ENCODE measurements around the gene RSPH6A. TPM values are rescaled to one million over a fixed set of nuclear protein-coding genes. Genes with fewer than 3 reads are reported as not detected.
A peak's percentile ranks its signal among the peaks of the same experiment; 100 is the strongest.
"Not testable (repeated sequence)": the region's sequence is repeated elsewhere in the genome, so short reads cannot be mapped to it uniquely, and the experiment has no call there.

Gene RSPH6A
- total and polyA plus RNA-seq, 2 donors = not detected

DNA sequence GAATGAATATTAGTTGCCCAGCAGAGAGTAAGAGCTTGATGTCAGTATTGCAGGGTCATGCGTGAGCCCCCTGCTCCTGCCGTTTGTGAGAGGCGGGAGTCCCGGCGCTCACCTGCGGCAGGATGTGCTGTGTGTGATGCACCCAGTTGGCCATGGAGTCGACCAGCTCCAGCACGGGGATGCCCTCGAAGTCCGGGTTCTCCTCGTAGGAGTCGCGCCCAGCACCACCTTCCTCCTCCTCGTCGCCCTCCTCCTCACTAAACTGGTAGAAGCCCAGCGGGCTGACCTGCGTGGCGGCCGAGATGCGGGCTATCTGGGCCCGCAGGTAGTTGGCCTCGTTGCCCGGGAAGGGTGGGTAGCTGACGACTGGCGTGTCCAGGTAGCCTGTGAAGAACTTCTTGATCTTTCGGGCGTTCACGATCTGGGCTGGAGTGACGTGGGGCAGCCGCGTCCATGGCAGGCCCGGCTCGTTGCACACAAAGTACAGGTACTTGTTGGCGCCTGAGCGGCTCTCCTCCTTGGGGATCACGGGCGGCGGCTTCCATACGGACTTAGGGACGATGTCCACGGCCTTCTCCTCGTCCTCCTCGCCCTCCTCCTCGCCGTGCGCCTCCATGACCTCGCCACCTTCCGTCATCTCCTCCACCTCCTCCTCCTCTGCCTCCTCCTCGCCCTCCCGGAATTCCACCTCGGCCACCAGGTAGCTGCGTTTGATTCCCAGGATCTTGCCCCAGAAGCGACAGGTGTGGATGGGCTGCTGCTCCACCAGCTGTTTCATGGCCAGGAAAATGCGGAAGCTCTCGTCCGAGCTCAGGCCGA, 10.8 kb downstream of the RSPH6A start:
- DNase-seq (ENCODE audit: extremely low spot score) = no peak
- Histone ChIP-seq H3K4me3 (ENCODE audit: low read depth, low read length) (no peak overlapping the region), H3K36me3 (ENCODE audit: insufficient read depth) (no peaks in the 10 kb centered on the region), H3K4me1 (ENCODE audit: insufficient read depth) (no peaks in the 10 kb centered on the region), H3K27ac (ENCODE audit: low read depth) (no peak overlapping the region)
- 90% methylated on average over 57 of the region's 57 CpGs for WGBS

DNA sequence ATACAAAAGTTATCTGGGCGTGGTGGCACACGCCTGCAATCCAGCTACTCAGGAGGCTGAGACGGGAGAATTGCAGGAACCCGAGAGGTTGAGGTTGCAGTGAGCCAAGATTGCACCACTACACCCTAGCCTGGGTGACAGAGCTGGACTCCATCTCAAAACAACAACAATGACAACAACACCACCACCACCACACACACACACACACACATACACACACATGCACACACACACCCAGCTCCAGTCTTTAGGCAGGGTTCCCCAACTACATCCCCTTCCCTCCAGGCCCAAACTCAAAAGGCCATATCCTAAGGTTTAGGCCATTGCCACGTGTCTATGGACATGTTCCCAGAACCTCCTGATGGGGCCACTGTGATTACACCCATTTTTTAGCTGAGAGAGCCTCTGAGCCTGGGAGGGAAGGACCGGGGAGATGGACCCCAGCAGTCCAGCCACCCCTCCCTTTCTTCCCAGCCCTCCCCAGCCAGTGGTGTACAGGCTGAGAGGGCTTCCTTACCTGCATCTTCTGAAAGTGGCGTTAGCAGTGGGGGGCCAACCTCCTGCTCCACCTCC, 13.4 kb downstream of the RSPH6A start:
- no peaks in the 10 kb centered on the region for H3K4me1 ChIP-seq (ENCODE audit: insufficient read depth)
- no peak for DNase-seq (ENCODE audit: extremely low spot score)
- H3K27ac ChIP-seq (ENCODE audit: low read depth) = no peak overlapping the region
- no peaks in the 10 kb centered on the region for H3K36me3 ChIP-seq (ENCODE audit: insufficient read depth)
- no peak overlapping the region for H3K4me3 ChIP-seq (ENCODE audit: low read depth, low read length)
- WGBS = 84% methylated on average over 7 of the region's 7 CpGs

DNA sequence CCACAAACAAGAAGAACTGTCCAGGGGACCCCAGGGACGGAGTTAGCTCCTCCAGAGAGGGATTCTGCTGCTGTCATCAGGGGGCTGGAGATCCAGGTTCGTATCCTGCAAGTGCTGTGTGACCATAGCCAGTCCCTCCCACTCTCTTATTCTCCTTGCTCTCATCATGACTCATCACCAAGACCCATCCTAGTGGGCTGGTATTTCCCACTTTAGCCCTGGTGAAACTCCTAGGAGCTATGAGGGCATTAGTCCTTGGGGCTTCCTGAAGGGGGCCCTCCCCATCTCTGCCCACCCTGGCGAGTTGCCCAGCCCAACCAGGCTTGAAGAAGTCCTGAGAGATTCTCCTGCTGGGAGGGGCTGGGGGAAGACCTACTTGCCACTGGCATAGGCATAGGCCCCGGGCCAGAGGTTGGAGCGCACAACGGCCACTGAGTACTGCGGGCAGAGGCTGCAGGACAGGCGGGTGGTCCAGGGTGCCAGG, 15.0 kb downstream of the RSPH6A start:
- Histone ChIP-seq H3K36me3 (ENCODE audit: insufficient read depth) (no peaks in the 10 kb centered on the region), H3K27ac (ENCODE audit: low read depth) (no peak overlapping the region), H3K4me1 (ENCODE audit: insufficient read depth) (no peaks in the 10 kb centered on the region), H3K4me3 (ENCODE audit: low read depth, low read length) (no peak overlapping the region)
- no peak for DNase-seq (ENCODE audit: extremely low spot score)
- WGBS = 87% methylated on average over 8 of the region's 8 CpGs

GRCh38 chr19:45799541-45799940, 15.6 kb downstream of the RSPH6A start:
- WGBS = 81% methylated on average over 5 of the region's 5 CpGs
- H3K27ac ChIP-seq (ENCODE audit: low read depth); H3K4me3 ChIP-seq (ENCODE audit: low read depth, low read length); DNase-seq (ENCODE audit: extremely low spot score); H3K36me3 ChIP-seq (ENCODE audit: insufficient read depth); H3K4me1 ChIP-seq (ENCODE audit: insufficient read depth): not testable (repeated sequence)

DNA sequence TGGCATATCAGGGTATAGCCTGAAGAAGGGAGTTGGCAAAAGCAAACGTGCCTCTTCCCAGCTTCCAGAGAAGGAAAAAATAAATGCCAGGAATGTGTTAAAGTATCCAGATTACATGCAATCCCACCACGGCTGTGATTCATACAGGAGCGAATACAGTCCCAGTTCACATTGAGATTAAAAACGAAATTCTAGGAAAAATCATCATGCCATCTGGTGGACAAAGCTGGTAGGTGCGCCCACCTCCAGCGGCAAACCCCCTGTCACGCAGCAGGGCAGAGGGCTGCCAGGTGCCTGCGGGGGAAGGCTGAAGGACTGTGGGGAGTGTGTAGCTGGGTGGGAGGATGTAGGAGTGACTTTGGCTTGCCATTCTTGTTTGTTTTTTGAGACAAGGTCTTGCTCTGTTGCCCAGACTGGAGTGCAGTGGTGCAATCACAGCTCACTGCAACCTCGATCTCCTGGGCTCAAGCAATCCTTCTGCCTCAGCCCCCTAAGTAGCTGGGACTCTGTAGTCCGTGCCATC, 16.1 kb downstream of the RSPH6A start:
- H3K27ac ChIP-seq (ENCODE audit: low read depth) = no peak overlapping the region
- H3K4me1 ChIP-seq (ENCODE audit: insufficient read depth) = no peaks in the 10 kb centered on the region
- no peak overlapping the region for H3K4me3 ChIP-seq (ENCODE audit: low read depth, low read length)
- H3K36me3 ChIP-seq (ENCODE audit: insufficient read depth) = no peaks in the 10 kb centered on the region
- 8% methylated on average over 10 of the region's 10 CpGs for whole genome bisulfite sequencing
- no peak for DNase-seq (ENCODE audit: extremely low spot score)

DNA sequence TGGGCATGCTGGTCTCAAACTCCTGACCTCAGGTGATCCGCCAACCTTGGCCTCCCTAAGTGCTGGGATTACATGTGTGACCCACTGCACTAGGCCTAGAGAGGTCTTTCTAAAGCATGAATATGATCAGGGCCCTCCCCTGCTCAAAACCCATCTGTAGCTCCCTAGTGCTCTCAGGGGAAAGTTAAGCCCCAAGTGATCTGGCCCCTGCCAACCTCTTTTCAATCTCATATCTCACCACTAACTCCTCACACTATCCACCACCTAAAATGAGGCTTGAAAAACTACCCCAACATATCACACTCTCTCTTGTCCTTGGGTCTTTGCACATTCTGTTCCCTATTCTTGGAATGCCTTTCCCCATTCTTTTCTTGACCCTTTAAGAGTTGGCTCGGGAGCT, 20.5 kb downstream of the RSPH6A start:
- H3K4me3 ChIP-seq (ENCODE audit: low read depth, low read length) = no peak overlapping the region
- DNase-seq (ENCODE audit: extremely low spot score) = no peak
- H3K36me3 ChIP-seq (ENCODE audit: insufficient read depth) = no peaks in the 10 kb centered on the region
- H3K4me1 ChIP-seq (ENCODE audit: insufficient read depth) = no peaks in the 10 kb centered on the region
- H3K27ac ChIP-seq (ENCODE audit: low read depth) = no peak overlapping the region
- 87% methylated on average over 2 of the region's 2 CpGs for WGBS

GRCh38 chr19:45793876-45794275, 21.2 kb downstream of the RSPH6A start:
- WGBS = 62% methylated on average over 6 of the region's 6 CpGs
- DNase-seq (ENCODE audit: extremely low spot score) = no peak
- no peaks in the 10 kb centered on the region for H3K36me3 ChIP-seq (ENCODE audit: insufficient read depth)
- H3K27ac ChIP-seq (ENCODE audit: low read depth) = no peak overlapping the region
- H3K4me3 ChIP-seq (ENCODE audit: low read depth, low read length) = no peak overlapping the region
- no peaks in the 10 kb centered on the region for H3K4me1 ChIP-seq (ENCODE audit: insufficient read depth)

DNA sequence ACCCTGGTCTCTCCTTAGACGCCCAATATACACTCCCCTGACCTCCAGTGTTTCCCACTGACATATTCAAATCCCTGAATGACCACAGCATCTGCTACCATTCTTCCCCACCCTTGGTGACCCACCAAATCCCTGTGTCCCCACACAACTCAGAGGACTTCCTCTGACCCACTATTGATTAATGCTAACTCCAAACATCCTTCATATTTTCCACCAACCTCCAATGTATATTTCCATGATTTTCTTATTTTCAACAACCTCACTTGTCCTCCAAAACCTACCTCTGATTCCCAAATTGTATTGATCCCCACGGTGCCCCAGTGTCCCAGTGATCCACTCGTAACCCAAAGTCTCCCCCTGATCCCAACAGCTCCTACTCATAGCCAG, 21.9 kb downstream of the RSPH6A start:
- DNase-seq (ENCODE audit: extremely low spot score) = no peak
- no peaks in the 10 kb centered on the region for H3K4me1 ChIP-seq (ENCODE audit: insufficient read depth)
- H3K36me3 ChIP-seq (ENCODE audit: insufficient read depth) = no peaks in the 10 kb centered on the region
- 49% methylated on average over 3 of the region's 3 CpGs for WGBS
- no peak overlapping the region for H3K27ac ChIP-seq (ENCODE audit: low read depth)
- no peak overlapping the region for H3K4me3 ChIP-seq (ENCODE audit: low read depth, low read length)

- under 1% methylated on average over 86 of the region's 86 CpGs for WGBS
- peak; percentile 98 for DNase-seq (ENCODE audit: extremely low spot score)
- no peaks in the 10 kb centered on the region for H3K36me3 ChIP-seq (ENCODE audit: insufficient read depth)
These were observed 22.5 kb downstream of the RSPH6A start, which contains the start of gene DMWD for GRCh38 chr19:45792470-45793177. TSS of gene DMWD (minus strand) at chr19:45792845. CDS start at chr19:45792756, 89 bp downstream.

GRCh38 chr19:45791744-45792469, 23.2 kb downstream of the RSPH6A start:
- Histone ChIP-seq H3K4me1 (ENCODE audit: insufficient read depth) (no peaks in the 10 kb centered on the region), H3K4me3 (ENCODE audit: low read depth, low read length) (peak overlapping the region; percentile 98), H3K27ac (ENCODE audit: low read depth) (no peak overlapping the region), H3K36me3 (ENCODE audit: insufficient read depth) (no peaks in the 10 kb centered on the region)
- 5% methylated on average over 31 of the region's 31 CpGs for WGBS
- DNase-seq (ENCODE audit: extremely low spot score) = no peak

More at GRCh38 chr19:45792470-45793177, 22.5 kb downstream of the RSPH6A start, which contains the start of gene DMWD:
- Histone ChIP-seq H3K27ac (ENCODE audit: low read depth) (peak within 1 kb of the TSS; percentile 73), H3K4me3 (ENCODE audit: low read depth, low read length) (peak within 1 kb of the TSS; percentile 98), H3K4me1 (ENCODE audit: insufficient read depth) (no peaks in the 10 kb centered on the region)

DNA sequence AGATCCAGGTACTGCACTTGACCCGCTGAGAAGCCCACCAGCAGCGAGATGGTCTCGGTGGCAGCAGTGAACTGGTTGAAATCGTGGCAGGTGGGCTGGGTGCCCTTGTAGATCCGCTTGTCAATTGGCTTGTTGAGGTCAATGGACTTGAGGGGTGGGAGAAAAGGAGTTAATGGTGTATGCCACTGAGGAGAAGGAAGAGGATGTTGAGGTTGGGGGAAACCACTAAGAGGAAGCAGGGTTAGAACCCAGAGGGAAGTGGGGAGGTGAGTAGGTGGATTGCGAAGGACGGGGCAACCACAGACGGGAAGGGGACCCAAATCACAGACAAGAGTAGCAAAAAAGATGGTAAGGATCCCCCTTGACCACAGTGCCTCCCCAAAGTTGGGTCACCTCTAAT, 24.2 kb downstream of the RSPH6A start:
- no peak overlapping the region for H3K27ac ChIP-seq (ENCODE audit: low read depth)
- no peaks in the 10 kb centered on the region for H3K4me1 ChIP-seq (ENCODE audit: insufficient read depth)
- WGBS = 82% methylated on average over 8 of the region's 8 CpGs
- no peak for DNase-seq (ENCODE audit: extremely low spot score)
- H3K4me3 ChIP-seq (ENCODE audit: low read depth, low read length) = no peak overlapping the region
- peaks cover 3% of the 10 kb centered on the region for H3K36me3 ChIP-seq (ENCODE audit: insufficient read depth)

DNA sequence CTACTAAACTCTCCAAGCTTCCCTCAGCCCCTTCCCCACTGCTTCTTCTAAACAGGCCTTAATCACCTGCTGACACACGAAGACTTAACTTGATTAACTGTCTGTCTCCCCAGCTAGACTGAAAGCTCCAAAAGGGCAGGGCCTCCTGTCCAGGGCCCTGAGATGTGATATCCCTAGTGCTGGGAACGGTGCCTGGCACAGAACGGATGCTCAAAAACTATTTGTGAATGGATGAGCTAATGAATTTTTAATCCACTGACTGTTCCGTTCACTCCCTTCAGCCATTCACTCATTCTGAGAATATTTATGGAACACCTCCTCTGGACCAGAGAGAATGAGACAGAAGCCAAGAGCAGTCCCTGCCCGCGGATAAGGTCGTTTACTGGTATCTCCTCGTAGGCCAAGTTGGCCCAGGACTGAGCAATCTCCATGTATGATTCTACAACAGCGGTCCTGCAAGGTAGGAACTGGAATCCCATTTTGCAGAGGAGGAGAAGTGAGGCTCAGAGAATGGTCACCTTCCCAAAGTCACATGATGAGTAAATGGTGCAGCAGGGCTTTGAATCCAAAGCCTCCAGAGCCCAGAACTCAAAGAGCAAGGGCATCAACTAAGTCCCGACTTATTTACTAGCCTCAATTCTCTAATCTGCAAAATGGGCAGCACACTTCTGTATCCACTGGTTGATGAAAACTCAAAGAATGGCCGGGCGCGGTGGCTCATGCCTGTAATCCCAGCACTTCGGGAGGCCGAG, 25.9 kb downstream of the RSPH6A start:
- no peak for DNase-seq (ENCODE audit: extremely low spot score)
- WGBS = 88% methylated on average over 15 of the region's 15 CpGs
- Histone ChIP-seq H3K36me3 (ENCODE audit: insufficient read depth) (peaks cover 5% of the 10 kb centered on the region), H3K4me3 (ENCODE audit: low read depth, low read length) (no peak overlapping the region), H3K4me1 (ENCODE audit: insufficient read depth) (no peaks in the 10 kb centered on the region), H3K27ac (ENCODE audit: low read depth) (no peak overlapping the region)

All from urinary bladder (tissue), 4 donors.